IMR-90 (cell line): ENCODE data around the gene NRCAM. TPM values are rescaled to one million over a fixed set of nuclear protein-coding genes. Genes with fewer than 3 reads are reported as not detected.

Experiments
- ATAC-seq: fragments of 200-7000 bp; cut with Tn5 transposase; 2 replicates; pipeline ENCODE4 v1.9.1; 2020; ENCODE audit warnings: low read depth, mild to moderate bottlenecking, moderate library complexity
- BruUV-seq: library from RNA; stranded (reverse); fragments of 400-500 nt; replicated peaks from 2 replicates; lab custom pipeline; 2021; lab: Mats Ljungman, UMichigan
- CTCF ChIA-PET: fragments of 300-600 bp; formaldehyde crosslinking; extraction: SDS; loops from one replicate; lab custom pipeline; 2021; ENCODE audit warnings: antibody characterized with exemption; lab: Yijun Ruan, JAX
- POLR2A ChIA-PET: fragments of 300-600 bp; sonication (Branson Sonifier 250); formaldehyde crosslinking; loops from one replicate; lab custom pipeline; 2022; ENCODE audit warnings: antibody characterized with exemption; ENCODE audit not compliant: unreplicated experiment; lab: Charles Lee
- DNase-seq: peaks from one replicate; pipeline ENCODE4 v3.0.0; 2013
- H2AFZ ChIP-seq: replicated peaks from 2 replicates; pipeline ENCODE3; 2013; ENCODE audit warnings: low read length, mild to moderate bottlenecking; ENCODE audit not compliant: poor library complexity
- H2AK5ac ChIP-seq: 2 replicates; pipeline ENCODE4 v1.6.1; 2013; ENCODE audit warnings: low read depth, low read length, inconsistent platforms
- H2AK9ac ChIP-seq: replicated peaks from 2 replicates; pipeline ENCODE3; 2013; ENCODE audit warnings: mild to moderate bottlenecking, low read depth, low read length, moderate library complexity; ENCODE audit not compliant: poor library complexity
- H2BK120ac ChIP-seq: 2 replicates; pipeline ENCODE4 v1.6.1; 2013; ENCODE audit warnings: low read depth, low read length, inconsistent platforms
- H2BK15ac ChIP-seq: 3 replicates; pipeline ENCODE4 v1.6.1; 2013; ENCODE audit warnings: low read depth, low read length, inconsistent platforms
- H2BK20ac ChIP-seq: 2 replicates; pipeline ENCODE4 v1.6.1; 2013; ENCODE audit warnings: low read depth, mild to moderate bottlenecking, inconsistent platforms, low read length, moderate library complexity
- H2BK5ac ChIP-seq: 2 replicates; pipeline ENCODE4 v1.6.1; 2013; ENCODE audit warnings: mild to moderate bottlenecking, low read depth, low read length, inconsistent platforms; ENCODE audit not compliant: poor library complexity, severe bottlenecking
- H3K14ac ChIP-seq: replicated peaks from 2 replicates; pipeline ENCODE4 v1.6.1; 2013; ENCODE audit warnings: low read depth, low read length, inconsistent platforms
- H3K18ac ChIP-seq: 2 replicates; pipeline ENCODE4 v1.6.1; 2013; ENCODE audit warnings: low read depth, low read length, control low read depth
- H3K23ac ChIP-seq: 2 replicates; pipeline ENCODE4 v1.6.1; 2013; ENCODE audit warnings: low read depth, low read length, inconsistent platforms
- H3K27ac ChIP-seq: 2 replicates; pipeline ENCODE4 v1.5.1; 2013; ENCODE audit warnings: mild to moderate bottlenecking, control low read depth, low read length; ENCODE audit not compliant: insufficient read depth
- H3K27me3 ChIP-seq: 2 replicates; pipeline ENCODE4 v1.6.1; 2013; ENCODE audit warnings: low read length; ENCODE audit not compliant: control insufficient read depth, insufficient read depth
- H3K36me3 ChIP-seq: 2 replicates; pipeline ENCODE4 v1.6.1; 2013; ENCODE audit warnings: low read length, mixed read lengths; ENCODE audit not compliant: control insufficient read depth, insufficient read depth
- H3K4ac ChIP-seq: 2 replicates; pipeline ENCODE4 v1.6.1; 2013; ENCODE audit warnings: low read depth, low read length, inconsistent platforms
- H3K4me1 ChIP-seq: 2 replicates; pipeline ENCODE4 v1.6.1; 2013; ENCODE audit warnings: low read length, mixed read lengths; ENCODE audit not compliant: control insufficient read depth, insufficient read depth
- H3K4me2 ChIP-seq: 2 replicates; pipeline ENCODE4 v1.6.1; 2013; ENCODE audit warnings: low read depth, mild to moderate bottlenecking, control low read depth, low read length, moderate library complexity
- H3K4me3 ChIP-seq: 2 replicates; pipeline ENCODE4 v1.5.1; 2013; ENCODE audit warnings: low read depth, mild to moderate bottlenecking, control low read depth, low read length, moderate library complexity; ENCODE audit not compliant: insufficient read depth
- H3K56ac ChIP-seq: 2 replicates; pipeline ENCODE4 v1.6.1; 2013; ENCODE audit warnings: low read length, inconsistent platforms; ENCODE audit not compliant: insufficient read depth; ENCODE audit errors: extremely low read depth
- H3K79me1 ChIP-seq, 2 experiments: 2 replicates each; pipeline ENCODE4 v1.6.1; 2013; ENCODE audit warnings: low read length in 2 of 2, inconsistent platforms in 1 of 2, low read depth in 1 of 2
- H3K9ac ChIP-seq: 2 replicates; pipeline ENCODE4 v1.6.1; 2013; ENCODE audit warnings: low read depth, low read length, control low read depth
- H3K9me1 ChIP-seq: 2 replicates; pipeline ENCODE4 v1.6.1; 2013; ENCODE audit warnings: low read length, inconsistent platforms; ENCODE audit not compliant: insufficient read depth
- H3K9me3 ChIP-seq: 2 replicates; pipeline ENCODE4 v1.6.1; 2013; ENCODE audit warnings: low read length; ENCODE audit not compliant: control insufficient read depth, insufficient read depth
- H4K20me1 ChIP-seq: 2 replicates; pipeline ENCODE4 v1.6.1; 2013; ENCODE audit warnings: low read length, inconsistent platforms; ENCODE audit not compliant: insufficient read depth
- H4K5ac ChIP-seq: 2 replicates; pipeline ENCODE4 v1.6.1; 2013; ENCODE audit warnings: mild to moderate bottlenecking, low read depth, low read length, control low read depth
- H4K8ac ChIP-seq, 2 experiments: 2 replicates each; pipeline ENCODE4 v1.6.1; 2013; ENCODE audit warnings: low read depth in 2 of 2, low read length in 2 of 2, control low read depth in 1 of 2, inconsistent platforms in 1 of 2
- H4K91ac ChIP-seq: 2 replicates; pipeline ENCODE4 v1.6.1; 2013; ENCODE audit warnings: low read depth, low read length, inconsistent platforms; ENCODE audit not compliant: insufficient read depth
- CHD1 ChIP-seq: IDR thresholded peaks from 2 replicates; pipeline ENCODE4 v1.6.1; 2012; ENCODE audit warnings: low read depth, low read length, improper control_type of control experiment
- FOS ChIP-seq: fragments of 150-350 bp; IDR thresholded peaks from 2 replicates; pipeline ENCODE4 v1.6.1; 2016; ENCODE audit warnings: low read depth, low read length
- MAZ ChIP-seq: IDR thresholded peaks from 2 replicates; pipeline ENCODE4 v1.6.1; 2012; ENCODE audit warnings: low read depth, mild to moderate bottlenecking, low read length, improper control_type of control experiment, moderate library complexity, borderline replicate concordance
- MXI1 ChIP-seq: IDR thresholded peaks from 2 replicates; pipeline ENCODE4 v1.6.1; 2012; ENCODE audit warnings: low read depth, mild to moderate bottlenecking, low read length, moderate library complexity, borderline replicate concordance
- NFE2L2 ChIP-seq: fragments of 150-350 bp; IDR thresholded peaks from 2 replicates; pipeline ENCODE4 v1.6.1; 2016; ENCODE audit warnings: low read depth, mild to moderate bottlenecking, low read length
- RAD21 ChIP-seq: IDR thresholded peaks from 2 replicates; pipeline ENCODE4 v1.6.1; 2012; ENCODE audit warnings: low read length, improper control_type of control experiment
- RFX5 ChIP-seq: IDR thresholded peaks from 2 replicates; pipeline ENCODE4 v1.8.0; 2012; ENCODE audit warnings: low read depth, mild to moderate bottlenecking, low read length, moderate library complexity
- WGBS, 2 experiments: methylation state at CpG; one replicate each; pipeline versions ENCODE4 v1.1.5 to v1.1.7; 2013; ENCODE audit warnings: missing lambda C conversion rate in 2 of 2; ENCODE audit not compliant: insufficient read length in 1 of 2; ENCODE audit errors: extremely low coverage in 2 of 2; 5-methylcytosine and 5-hydroxymethylcytosine counted together
- dilution Hi-C: fragments of 300-500 bp; cut with HindIII; formaldehyde crosslinking; loops from one replicate; pipeline ENCODE4 v1.14.3; 2018; ENCODE audit warnings: low sequenced_read_pairs; ENCODE audit not compliant: unreplicated experiment
- in situ Hi-C: fragments of 300-500 bp; cut with MboI; formaldehyde crosslinking; loops from 3 replicates; pipeline ENCODE4 v1.14.3; 2019; ENCODE audit warnings: low sequenced_read_pairs, inconsistent platforms, mixed read lengths
- intact Hi-C: fragments of 100-400 bp; cut with micrococcal nuclease; formaldehyde crosslinking; loops from 2 replicates; pipeline ENCODE4 v1.10.0; 2022
- polyA plus RNA-seq, 3 experiments: library from polyadenylated mRNA; depleted of rRNA; stranded (reverse); fragments of >200 nt; gene quantifications; 2 replicates each; pipeline ENCODE4 v1.2.3, GENCODE V29; 2012; ENCODE audit warnings: low replicate concordance in 1 of 3
- total RNA-seq: library from RNA; depleted of rRNA; stranded (reverse); fragments of >200 nt; gene quantifications from 2 replicates; pipeline ENCODE4 v1.2.3, GENCODE V29; 2012

Gene NRCAM
- total and polyA plus RNA-seq, 2 of the 4 experiments (the other 2 are of a cell fraction): 0.46 to 1.1 TPM

- Histone ChIP-seq H3K18ac (no peak overlapping the region), H4K20me1 (no peaks in the 10 kb centered on the region), H3K4me1 (peaks cover 2% of the 10 kb centered on the region; the same call in 1 of the 2 replicates), H3K4me3 (no peak overlapping the region), H3K23ac (no peak overlapping the region), H4K91ac (no peak overlapping the region), H3K79me1 (no peaks in the 10 kb centered on the region), H2BK15ac (no peak overlapping the region), H2BK5ac (no peak overlapping the region), H3K4me2 (no peak overlapping the region), H2AK5ac (no peak overlapping the region), H2BK20ac (no peak overlapping the region), H3K9me1 (no peaks in the 10 kb centered on the region), H3K27me3 (no peaks in the 10 kb centered on the region), H2AK9ac (no peak overlapping the region), H3K14ac (no peak overlapping the region), H3K9me3 (no peaks in the 10 kb centered on the region), H3K56ac (no peak overlapping the region), H2AFZ (no peak overlapping the region), H3K36me3 (no peaks in the 10 kb centered on the region), H4K5ac (no peak overlapping the region), H3K4ac (no peak overlapping the region), H3K9ac (no peak overlapping the region), H4K8ac (no peak overlapping the region), H3K27ac (no peak overlapping the region), H2BK120ac (no peak overlapping the region)
- dilution Hi-C loops (loop anchor here (25.0 kb wide), 1 partner anchor 123 kb away; the partner anchor contains the start of gene LAMB1), intact Hi-C loops (no loop called here), in situ Hi-C loops (loop anchor here (5.0 to 25.0 kb wide), 2 partner anchors 133 to 398 kb away; partner anchors contain the start of genes CBLL1 and LAMB1)
- ATAC-seq: no peak
- no peak for TF ChIP-seq MXI1
- no peak for TF ChIP-seq FOS
- no peak for TF ChIP-seq RAD21
- no peak for TF ChIP-seq MAZ
- TF ChIP-seq NFE2L2: no peak
- no peak for TF ChIP-seq RFX5
- TF ChIP-seq CHD1: no peak
- CTCF ChIA-PET: interaction anchor here (0.6 kb wide), 1 partner anchor 13 kb away, joined by 3 read pairs; no protein-coding TSS in a partner anchor
- no peak for DNase-seq
- BruUV-seq: no TSS peak
- POLR2A ChIA-PET: no interaction called here
- WGBS, 2 experiments: 100% methylated on average over 3 of the region's 7 CpGs; no CpG with 5 or more reads in 1 of the 2 experiments
Observed at GRCh38 chr7:108135446-108136190, 320.6 kb downstream of the NRCAM start.
